G401.6 (cell line): Measurements from ENCODE around the gene SLC2A8.

Experiments used
- FAIRE-seq: peaks from 2 replicates; lab custom pipeline; 2012; peaks lifted over from hg19 to GRCh38; lab: Jason Lieb, UNC

Gene SLC2A8, protein sequence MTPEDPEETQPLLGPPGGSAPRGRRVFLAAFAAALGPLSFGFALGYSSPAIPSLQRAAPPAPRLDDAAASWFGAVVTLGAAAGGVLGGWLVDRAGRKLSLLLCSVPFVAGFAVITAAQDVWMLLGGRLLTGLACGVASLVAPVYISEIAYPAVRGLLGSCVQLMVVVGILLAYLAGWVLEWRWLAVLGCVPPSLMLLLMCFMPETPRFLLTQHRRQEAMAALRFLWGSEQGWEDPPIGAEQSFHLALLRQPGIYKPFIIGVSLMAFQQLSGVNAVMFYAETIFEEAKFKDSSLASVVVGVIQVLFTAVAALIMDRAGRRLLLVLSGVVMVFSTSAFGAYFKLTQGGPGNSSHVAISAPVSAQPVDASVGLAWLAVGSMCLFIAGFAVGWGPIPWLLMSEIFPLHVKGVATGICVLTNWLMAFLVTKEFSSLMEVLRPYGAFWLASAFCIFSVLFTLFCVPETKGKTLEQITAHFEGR

DNA sequence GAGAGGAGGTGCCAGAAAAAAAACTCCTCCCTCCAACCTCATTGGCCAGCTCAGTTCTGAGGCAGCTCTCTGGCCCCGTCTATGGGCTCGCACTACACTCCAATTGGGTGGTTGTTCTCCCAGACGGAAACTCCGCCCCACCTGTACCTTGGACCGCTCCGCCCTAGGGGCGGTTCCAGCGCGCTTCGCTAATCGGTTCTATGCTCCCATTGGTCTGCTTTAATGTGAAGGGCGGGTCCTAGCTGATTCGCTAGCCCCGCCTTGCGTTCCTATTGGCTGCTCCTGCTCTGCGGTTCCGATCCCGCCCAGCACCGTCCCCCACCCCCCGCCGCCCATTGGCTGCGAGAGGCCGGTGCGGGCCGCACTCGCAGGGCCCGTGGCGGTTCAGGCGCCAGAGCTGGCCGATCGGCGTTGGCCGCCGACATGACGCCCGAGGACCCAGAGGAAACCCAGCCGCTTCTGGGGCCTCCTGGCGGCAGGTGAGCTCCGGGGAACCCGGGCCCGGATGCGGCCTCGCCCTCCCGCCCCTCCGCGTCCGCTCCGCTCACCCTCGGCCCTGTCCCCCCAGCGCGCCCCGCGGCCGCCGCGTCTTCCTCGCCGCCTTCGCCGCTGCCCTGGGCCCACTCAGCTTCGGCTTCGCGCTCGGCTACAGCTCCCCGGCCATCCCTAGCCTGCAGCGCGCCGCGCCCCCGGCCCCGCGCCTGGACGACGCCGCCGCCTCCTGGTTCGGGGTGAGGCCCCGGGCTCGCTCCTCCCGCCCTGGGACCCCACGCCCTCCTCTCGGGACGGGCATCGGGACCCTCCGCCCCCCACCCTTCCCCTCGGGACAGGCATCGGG, at the start of gene SLC2A8:
SLC2A8 (plus strand) TSS at position 362 of the 838 bp plus-strand sequence; CDS start at position 424, 62 bp downstream.
- FAIRE-seq: peak; percentile 100

GRCh38 chr9:127347831-127348776, 48.9 kb upstream of the SLC2A8 start:
- no peak for FAIRE-seq

GRCh38 chr9:127349483-127350113, 47.4 kb upstream of the SLC2A8 start:
- FAIRE-seq: no peak

DNA sequence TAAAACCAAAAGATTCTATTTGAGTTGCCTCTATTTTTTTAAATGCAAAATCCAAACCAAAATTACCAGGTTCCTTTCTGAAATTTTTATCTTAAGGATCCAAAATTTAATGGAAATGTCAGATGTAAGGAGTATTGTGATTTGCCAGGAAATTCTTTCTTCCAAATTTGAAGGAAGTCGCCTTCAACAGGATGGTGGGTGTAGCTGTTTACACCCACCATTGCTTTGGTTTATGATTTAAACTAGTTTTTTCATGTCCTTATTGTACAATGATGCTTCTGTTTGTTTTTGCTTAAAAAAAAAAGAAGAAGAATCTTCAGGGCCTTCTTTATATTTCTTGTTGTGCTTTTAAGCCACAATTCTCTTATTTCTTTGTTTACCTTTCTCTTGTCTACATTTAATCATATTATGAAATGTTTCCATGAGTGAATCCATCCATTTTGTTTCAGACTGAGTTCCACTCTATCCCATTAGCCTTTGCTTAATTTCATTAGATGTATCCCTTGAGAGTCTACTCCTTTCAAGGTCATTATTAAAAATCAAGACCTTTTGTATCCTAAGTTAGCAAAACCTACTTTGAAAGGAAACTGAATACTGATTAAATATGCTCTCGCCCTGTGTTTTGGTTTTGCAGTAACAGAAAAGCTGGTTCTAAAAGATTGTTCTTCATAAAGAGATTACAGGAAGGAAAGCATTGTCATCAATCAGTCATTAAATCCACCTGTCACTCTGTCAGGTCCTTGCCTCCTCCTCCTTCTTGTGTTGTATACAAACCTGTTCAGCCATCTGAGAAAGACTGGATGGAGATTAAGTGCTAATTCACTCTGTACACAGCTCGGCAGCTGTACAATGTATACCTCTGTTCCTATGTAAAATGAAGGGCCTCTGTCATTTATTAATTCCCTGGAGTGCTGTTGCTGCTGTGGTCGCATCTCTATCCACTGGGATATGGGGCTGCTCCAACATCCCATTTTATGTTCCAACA, 45.5 kb upstream of the SLC2A8 start:
- no peak for FAIRE-seq

GRCh38 chr9:127353882-127354281, 43.1 kb upstream of the SLC2A8 start:
- FAIRE-seq: no peak

- no peak for FAIRE-seq
Observed at GRCh38 chr9:127356906-127357305, 40.1 kb upstream of the SLC2A8 start.

- no peak for FAIRE-seq
Observed at GRCh38 chr9:127358023-127358535, 38.9 kb upstream of the SLC2A8 start.

GRCh38 chr9:127358770-127359169, 38.2 kb upstream of the SLC2A8 start:
- FAIRE-seq: no peak

DNA sequence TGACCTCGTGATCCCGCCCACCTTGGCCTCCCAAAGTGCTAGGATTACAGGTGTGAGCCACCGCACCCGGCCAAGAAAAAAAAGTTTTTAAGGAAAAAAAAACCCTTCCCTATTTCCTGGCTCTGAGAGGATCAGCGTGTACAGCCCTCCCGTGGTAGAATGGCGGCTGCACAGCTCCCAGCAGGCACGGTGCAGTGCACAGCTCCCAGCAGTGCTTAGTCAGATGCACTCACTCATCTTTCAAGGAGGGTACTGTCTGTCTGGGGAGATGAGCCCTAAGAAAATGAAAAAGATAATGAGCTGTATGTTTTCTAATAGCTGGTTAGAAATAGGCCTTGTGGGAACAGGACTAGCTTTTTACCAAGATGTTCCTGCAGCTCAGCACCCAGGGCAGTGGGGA, 36.7 kb upstream of the SLC2A8 start:
- no peak for FAIRE-seq

DNA sequence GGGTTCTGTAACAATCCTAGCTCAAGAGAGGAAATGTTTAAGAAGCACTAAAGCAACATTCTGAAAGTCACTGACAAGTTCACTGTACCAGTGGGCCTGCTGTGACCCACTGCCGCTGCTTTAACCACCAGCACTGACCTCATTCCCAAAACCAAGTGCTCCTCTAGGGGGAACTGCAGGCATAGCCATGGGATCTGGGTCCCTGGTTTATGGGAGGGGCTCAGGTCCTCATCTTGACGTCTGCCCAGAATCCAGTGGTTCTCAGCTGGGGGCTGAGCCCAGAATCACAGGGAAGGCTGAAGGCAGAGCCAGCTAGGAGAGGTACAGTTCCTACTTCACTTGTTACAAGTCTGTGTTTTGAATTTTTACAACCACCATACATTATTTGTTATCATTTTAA, 36.1 kb upstream of the SLC2A8 start:
- FAIRE-seq: no peak

GRCh38 chr9:127361561-127361960, 35.4 kb upstream of the SLC2A8 start:
- no peak for FAIRE-seq

DNA sequence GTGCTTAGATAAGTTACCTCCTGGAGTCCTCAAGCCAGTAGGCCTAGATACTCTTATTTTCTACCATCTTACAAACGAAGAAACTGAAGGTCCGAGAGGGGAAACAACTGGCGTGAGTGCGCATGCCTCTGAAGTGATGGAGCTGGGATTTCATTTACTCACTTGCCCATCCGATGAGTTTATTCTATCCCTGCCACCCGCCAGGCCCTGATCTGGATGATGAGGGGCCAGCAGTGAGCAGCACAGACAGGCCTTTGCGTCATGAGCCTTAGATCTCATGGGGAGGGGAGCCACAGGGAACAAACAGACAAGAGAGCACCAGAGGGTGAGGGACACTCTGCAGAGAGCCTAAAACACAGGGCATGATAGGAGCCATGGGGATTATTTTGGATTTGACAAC, 34.1 kb upstream of the SLC2A8 start:
- FAIRE-seq: no peak

DNA sequence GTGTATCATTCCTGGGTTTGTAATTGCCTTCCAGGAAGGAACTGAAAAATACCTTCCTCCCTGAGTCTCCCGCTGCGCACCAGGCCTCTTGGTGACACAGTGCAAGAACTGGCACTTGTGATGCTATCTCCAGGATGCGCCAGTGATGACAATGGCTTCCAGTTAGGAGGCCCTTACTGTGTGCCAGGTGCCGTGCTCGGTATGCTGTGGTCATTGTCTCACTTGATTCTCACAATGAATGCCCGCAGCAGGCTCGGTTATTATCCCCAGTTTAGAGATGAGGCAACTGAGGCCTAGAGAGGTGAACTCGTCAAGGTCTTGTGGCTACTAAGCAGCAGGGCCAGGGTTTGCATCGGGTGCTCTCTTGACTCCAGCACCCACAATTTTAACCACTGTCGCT, 31.5 kb upstream of the SLC2A8 start:
- FAIRE-seq: no peak

DNA sequence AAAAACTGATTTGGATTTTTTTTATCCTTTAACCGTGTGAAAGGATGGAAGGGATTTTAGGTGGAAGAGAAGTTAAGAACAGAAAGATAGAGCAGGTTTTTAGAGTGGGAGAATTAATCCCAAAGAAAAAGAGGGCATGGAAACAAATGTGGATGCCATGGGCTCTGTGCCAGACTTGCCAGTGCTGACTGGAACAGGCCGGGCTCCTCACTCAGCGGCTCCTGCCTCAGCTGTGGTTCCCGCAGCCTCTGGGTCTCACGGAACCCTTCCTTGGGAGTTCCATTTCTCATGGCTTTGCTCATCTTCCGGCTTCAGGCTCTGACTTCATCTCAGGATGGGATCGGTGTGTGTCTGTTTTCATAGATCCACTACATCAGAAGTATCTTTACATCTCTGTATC, 30.4 kb upstream of the SLC2A8 start:
- FAIRE-seq: no peak

GRCh38 chr9:127368852-127369402, 28.0 kb upstream of the SLC2A8 start:
- no peak for FAIRE-seq

- FAIRE-seq: no peak
Observed at GRCh38 chr9:127369428-127369827, 27.5 kb upstream of the SLC2A8 start.

- FAIRE-seq: no peak
Observed at GRCh38 chr9:127370147-127370579, 26.8 kb upstream of the SLC2A8 start.

- no peak for FAIRE-seq
Observed at GRCh38 chr9:127370672-127371648, 26.0 kb upstream of the SLC2A8 start.

GRCh38 chr9:127380479-127380878, 16.5 kb upstream of the SLC2A8 start:
- no peak for FAIRE-seq
